PFSK-1 (cell line): ENCODE results near the gene AMHR2.

Experiments used
- POLR2AphosphoS5 ChIP-seq: IDR thresholded peaks from 2 replicates; pipeline ENCODE4 v1.6.1; 2012; ENCODE audit warnings: low read depth, mild to moderate bottlenecking, control low read depth, low read length, moderate library complexity
- REST ChIP-seq, 2 experiments: IDR thresholded peaks; 2 replicates each; pipeline versions ENCODE4 v1.6.1 to v1.8.0; 2011 to 2012; ENCODE audit warnings: low read depth in 2 of 2, low read length in 2 of 2, control low read depth in 1 of 2, inconsistent platforms in 1 of 2, mild to moderate bottlenecking in 1 of 2, moderate library complexity in 1 of 2; ENCODE audit not compliant: insufficient read depth in 1 of 2
- SIN3A ChIP-seq: IDR thresholded peaks from 2 replicates; pipeline ENCODE4 v1.6.1; 2012; ENCODE audit warnings: mild to moderate bottlenecking, low read length, moderate library complexity, borderline replicate concordance; ENCODE audit not compliant: insufficient read depth

DNA sequence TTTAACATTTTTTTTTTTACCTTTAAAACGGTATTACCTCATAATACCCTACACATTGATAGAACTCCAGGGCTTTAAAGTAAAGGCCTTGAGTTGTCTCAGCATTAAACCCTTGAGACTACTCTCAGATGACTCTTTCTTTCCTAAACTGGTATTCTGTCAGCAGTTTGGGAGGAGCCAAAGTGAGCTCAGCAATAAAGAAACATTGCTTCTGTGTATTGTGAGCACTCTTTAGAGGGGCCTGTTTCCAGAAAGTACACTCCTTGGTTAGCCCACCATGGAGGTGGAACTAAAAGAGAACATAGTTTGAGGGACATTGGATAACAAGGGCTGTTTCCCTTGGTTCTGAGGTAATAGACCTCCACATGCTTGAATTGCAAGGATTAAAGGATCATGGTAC is 55.2 kb downstream of the AMHR2 start:
- TF ChIP-seq POLR2AphosphoS5 (no peak), SIN3A (no peak), REST (IDR thresholded peaks at IDR 0.05; ENCODE audit: insufficient read depth in 1 of 2, low read depth in 2 of 2, low read length in 2 of 2) (no peak)
